SU-DHL-6 (cell line): Measurements from ENCODE around the gene HGS.

Experiments
- H2AFZ ChIP-seq: fragments of 200-600 bp; sonication (generic); 2 replicates; pipeline ENCODE4 v1.6.1; 2014; ENCODE audit warnings: low read depth, mild to moderate bottlenecking, moderate library complexity, mixed read lengths, antibody characterized with exemption, low read length; ENCODE audit not compliant: severe bottlenecking
- H3F3A ChIP-seq: fragments of 200-600 bp; shearing (Covaris generic); 2 replicates; pipeline ENCODE4 v1.6.0; 2016; ENCODE audit warnings: antibody characterized with exemption, mild to moderate bottlenecking; ENCODE audit not compliant: insufficient read depth
- H3K27ac ChIP-seq: fragments of 200-600 bp; sonication (generic); 2 replicates; pipeline ENCODE4 v1.5.1; 2016; ENCODE audit warnings: low read depth, mild to moderate bottlenecking, low read length, moderate library complexity, mixed read lengths
- H3K27me3 ChIP-seq: fragments of 200-600 bp; sonication (generic), shearing (Covaris generic); 2 replicates; pipeline ENCODE4 v1.6.0; 2014; ENCODE audit warnings: mild to moderate bottlenecking, low read length
- H3K36me3 ChIP-seq: fragments of 200-600 bp; sonication (generic); 2 replicates; pipeline ENCODE4 v1.6.1; 2014; ENCODE audit warnings: mild to moderate bottlenecking, low read length, mixed read lengths
- H3K4me2 ChIP-seq: fragments of 300-600, 200-600 bp; shearing (Covaris generic), sonication (generic); 2 replicates; pipeline ENCODE4 v1.6.0; 2014; ENCODE audit warnings: low read length, low read depth, mild to moderate bottlenecking; ENCODE audit not compliant: poor library complexity, severe bottlenecking
- H3K4me3 ChIP-seq: fragments of 200-600 bp; sonication (generic); 2 replicates; pipeline ENCODE4 v1.5.1; 2014; ENCODE audit warnings: antibody characterized with exemption, low read length, mild to moderate bottlenecking, mixed read lengths; ENCODE audit not compliant: insufficient read depth, poor library complexity, severe bottlenecking
- H3K79me2 ChIP-seq: fragments of 200-600 bp; sonication (generic); 2 replicates; pipeline ENCODE4 v1.6.1; 2014; ENCODE audit warnings: mild to moderate bottlenecking, low read length, moderate library complexity; ENCODE audit not compliant: insufficient read depth
- H3K9ac ChIP-seq: fragments of 200-600 bp; sonication (generic); 2 replicates; pipeline ENCODE4 v1.7.0; 2014; ENCODE audit warnings: mild to moderate bottlenecking, low read length
- H3K9me2 ChIP-seq: fragments of 200-600 bp; sonication (generic); replicated peaks from 2 replicates; pipeline ENCODE4 v1.6.1; 2014; ENCODE audit warnings: low read length; ENCODE audit not compliant: insufficient read depth
- H3K9me3 ChIP-seq: fragments of 200-600 bp; sonication (generic); 2 replicates; pipeline ENCODE4 v1.6.1; 2014; ENCODE audit warnings: low read length, mixed read lengths; ENCODE audit not compliant: insufficient read depth
- H4K20me1 ChIP-seq: fragments of 200-600 bp; sonication (generic); 2 replicates; pipeline ENCODE4 v1.6.1; 2014; ENCODE audit warnings: low read depth, mild to moderate bottlenecking, antibody characterized with exemption, low read length, moderate library complexity, mixed read lengths
- CTCF ChIP-seq: fragments of 200-600 bp; sonication (generic); IDR thresholded peaks from one replicate; pipeline ENCODE4 v1.5.1; 2017; ENCODE audit warnings: antibody characterized with exemption, mild to moderate bottlenecking, low read length, moderate library complexity; ENCODE audit not compliant: insufficient read depth, poor library complexity, severe bottlenecking
- EZH2phosphoT487 ChIP-seq: fragments of 200-600 bp; sonication (generic), shearing (Covaris generic); conservative IDR thresholded peaks from 2 replicates; pipeline ENCODE4 v1.6.1; 2018; ENCODE audit warnings: mild to moderate bottlenecking, antibody characterized with exemption, low read length, moderate library complexity, mixed read lengths

The HGS gene

GRCh38 chr17:81701288-81702071, 17.7 kb downstream of the HGS start:
- H3K9me2 ChIP-seq: no peaks in the 10 kb centered on the region
- no peaks in the 10 kb centered on the region for H3K9me3 ChIP-seq
- peak overlapping the region; percentile 98 for H3K4me3 ChIP-seq
- H3K79me2 ChIP-seq: peaks cover 60% of the 10 kb centered on the region
- peak overlapping the region; percentile 77 for H3K27ac ChIP-seq
- TF ChIP-seq EZH2phosphoT487 (no peak), CTCF (no peak)
- H3K27me3 ChIP-seq: no peaks in the 10 kb centered on the region
- H2AFZ ChIP-seq: no peak overlapping the region
- H3F3A ChIP-seq: peaks cover 17% of the 10 kb centered on the region; the same call in 1 of the 2 replicates
- H3K36me3 ChIP-seq: peaks cover 2% of the 10 kb centered on the region; the same call in 1 of the 2 replicates
- no peaks in the 10 kb centered on the region for H4K20me1 ChIP-seq
- peak overlapping the region; percentile 71 for H3K4me2 ChIP-seq
- H3K9ac ChIP-seq: peak overlapping the region; percentile 98

GRCh38 chr17:81702934-81703746, 19.3 kb downstream of the HGS start, which contains the start of gene MRPL12:
Gene MRPL12, plus strand, starts transcription at chr17:81703367. Its CDS starts 135 bp downstream, at chr17:81703502.
- Histone ChIP-seq H3K36me3 (no peaks in the 10 kb centered on the region), H3K27me3 (no peaks in the 10 kb centered on the region), H4K20me1 (no peaks in the 10 kb centered on the region), H3K9me3 (no peaks in the 10 kb centered on the region), H3K9me2 (no peaks in the 10 kb centered on the region), H3K4me2 (peak within 1 kb of the TSS; percentile 71), H2AFZ (peak within 1 kb of the TSS; percentile 30), H3K9ac (peak within 1 kb of the TSS; percentile 98), H3K79me2 (peaks cover 60% of the 10 kb centered on the region), H3F3A (peaks cover 13% of the 10 kb centered on the region; the same call in 1 of the 2 replicates), H3K27ac (peak within 1 kb of the TSS; percentile 77), H3K4me3 (peak within 1 kb of the TSS; percentile 98)
- no peak for TF ChIP-seq EZH2phosphoT487
- no peak for TF ChIP-seq CTCF

GRCh38 chr17:81703747-81704654, 20.2 kb downstream of the HGS start:
- Histone ChIP-seq H3K27me3 (no peaks in the 10 kb centered on the region), H2AFZ (peak overlapping the region; percentile 30), H3K36me3 (no peaks in the 10 kb centered on the region), H3K4me3 (peak overlapping the region; percentile 98), H3K27ac (peak overlapping the region; percentile 77), H3K79me2 (peaks cover 56% of the 10 kb centered on the region), H3K9me3 (no peaks in the 10 kb centered on the region), H3K9ac (peak overlapping the region; percentile 98), H4K20me1 (no peaks in the 10 kb centered on the region), H3K4me2 (peak overlapping the region; percentile 68), H3F3A (peaks cover 10% of the 10 kb centered on the region), H3K9me2 (no peaks in the 10 kb centered on the region)
- TF ChIP-seq CTCF (no peak), EZH2phosphoT487 (no peak)
